OCI-LY7 (cell line): Measurements from ENCODE around the gene DUSP14.

Experiments used
- EZH2phosphoT487 ChIP-seq: fragments of 200-600 bp; sonication (generic); IDR thresholded peaks from 2 replicates; pipeline ENCODE4 v1.6.1; 2018; ENCODE audit warnings: low read depth, borderline replicate concordance, mild to moderate bottlenecking, mixed run types, antibody characterized with exemption, low read length, moderate library complexity, mixed read lengths
- TF ChIP-seq, protein P1 (sequence below): fragments of 200-600 bp; sonication (generic); conservative IDR thresholded peaks from 2 replicates; pipeline ENCODE4 v1.5.1; 2014; ENCODE audit warnings: mild to moderate bottlenecking, antibody characterized with exemption, low read length, moderate library complexity, mixed read lengths

DNA sequence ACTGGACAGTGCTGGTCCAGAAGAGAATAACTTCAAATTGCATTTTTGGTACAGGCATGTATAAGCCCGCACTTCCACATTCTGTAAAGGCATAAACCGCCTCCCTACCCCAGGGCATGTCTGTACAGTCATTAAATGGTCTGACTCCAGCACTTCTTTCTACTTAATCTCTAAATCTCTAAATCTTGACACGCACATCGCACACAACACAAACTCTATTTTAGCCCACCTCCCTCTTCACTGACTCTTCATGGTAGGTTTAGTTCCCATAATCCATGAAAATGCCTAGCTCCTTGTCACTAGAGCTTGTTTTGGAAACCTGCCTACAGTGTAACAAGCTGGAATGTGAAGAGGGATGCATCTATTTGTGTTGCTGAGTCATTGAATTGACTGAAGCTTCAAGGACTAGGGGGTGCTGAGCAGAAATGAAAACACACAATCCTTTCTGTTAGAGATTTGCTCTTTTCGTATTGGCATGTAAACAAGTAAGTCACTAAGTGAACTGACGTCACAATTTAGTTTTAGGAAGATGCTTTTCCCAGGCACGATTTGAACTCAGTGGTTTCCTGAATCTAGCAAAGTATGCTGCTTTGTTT is 1.6 kb upstream of the DUSP14 start:
- TF ChIP-seq, protein P1, sequence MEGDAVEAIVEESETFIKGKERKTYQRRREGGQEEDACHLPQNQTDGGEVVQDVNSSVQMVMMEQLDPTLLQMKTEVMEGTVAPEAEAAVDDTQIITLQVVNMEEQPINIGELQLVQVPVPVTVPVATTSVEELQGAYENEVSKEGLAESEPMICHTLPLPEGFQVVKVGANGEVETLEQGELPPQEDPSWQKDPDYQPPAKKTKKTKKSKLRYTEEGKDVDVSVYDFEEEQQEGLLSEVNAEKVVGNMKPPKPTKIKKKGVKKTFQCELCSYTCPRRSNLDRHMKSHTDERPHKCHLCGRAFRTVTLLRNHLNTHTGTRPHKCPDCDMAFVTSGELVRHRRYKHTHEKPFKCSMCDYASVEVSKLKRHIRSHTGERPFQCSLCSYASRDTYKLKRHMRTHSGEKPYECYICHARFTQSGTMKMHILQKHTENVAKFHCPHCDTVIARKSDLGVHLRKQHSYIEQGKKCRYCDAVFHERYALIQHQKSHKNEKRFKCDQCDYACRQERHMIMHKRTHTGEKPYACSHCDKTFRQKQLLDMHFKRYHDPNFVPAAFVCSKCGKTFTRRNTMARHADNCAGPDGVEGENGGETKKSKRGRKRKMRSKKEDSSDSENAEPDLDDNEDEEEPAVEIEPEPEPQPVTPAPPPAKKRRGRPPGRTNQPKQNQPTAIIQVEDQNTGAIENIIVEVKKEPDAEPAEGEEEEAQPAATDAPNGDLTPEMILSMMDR = no peak
- no peak for TF ChIP-seq EZH2phosphoT487
